ENCODE data around the gene PSRC1.

PSRC1 gene

GRCh38 chr1:109256085-109256484 lies 26.9 kb downstream of the PSRC1 start:
- no peak for TF ChIP-seq CTCF (IDR thresholded peaks at IDR 0.05; ENCODE audit: borderline replicate concordance, insufficient read depth, low read depth, low read length)

DNA sequence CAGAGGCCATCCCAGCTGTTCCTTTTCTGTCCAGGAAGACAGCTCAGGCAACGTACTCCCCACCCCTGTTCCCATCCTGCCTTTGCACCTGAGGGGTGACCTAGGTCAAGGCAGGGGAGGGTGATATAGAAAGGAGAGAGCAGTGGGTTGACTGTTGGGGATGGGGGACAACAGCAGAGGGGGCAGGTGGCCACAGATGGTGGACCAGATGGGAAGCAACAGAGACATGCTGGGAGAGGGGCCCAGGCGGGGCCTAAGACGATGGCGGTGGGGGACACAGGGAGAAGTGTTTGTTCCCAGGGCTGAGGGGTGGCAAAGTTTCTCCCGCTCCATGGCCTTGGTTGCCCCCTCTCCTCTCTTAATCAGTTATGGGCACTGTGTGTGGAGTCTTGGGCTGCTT lies 27.3 kb downstream of the PSRC1 start:
- H3K4me3 ChIP-seq (ENCODE audit: low read depth, low read length), result no peak overlapping the region
- no peak for TF ChIP-seq CTCF (IDR thresholded peaks at IDR 0.05; ENCODE audit: borderline replicate concordance, insufficient read depth, low read depth, low read length)

More at GRCh38 chr1:109256085-109256484, 26.9 kb downstream of the PSRC1 start:
- no peak overlapping the region for H3K4me3 ChIP-seq (ENCODE audit: low read depth, low read length)

GRCh38 chr1:109255097-109255651 lies 27.8 kb downstream of the PSRC1 start:
- no peak overlapping the region for H3K4me3 ChIP-seq (ENCODE audit: low read depth, low read length)
- TF ChIP-seq CTCF (IDR thresholded peaks at IDR 0.05; ENCODE audit: borderline replicate concordance, insufficient read depth, low read depth, low read length), result no peak

DNA sequence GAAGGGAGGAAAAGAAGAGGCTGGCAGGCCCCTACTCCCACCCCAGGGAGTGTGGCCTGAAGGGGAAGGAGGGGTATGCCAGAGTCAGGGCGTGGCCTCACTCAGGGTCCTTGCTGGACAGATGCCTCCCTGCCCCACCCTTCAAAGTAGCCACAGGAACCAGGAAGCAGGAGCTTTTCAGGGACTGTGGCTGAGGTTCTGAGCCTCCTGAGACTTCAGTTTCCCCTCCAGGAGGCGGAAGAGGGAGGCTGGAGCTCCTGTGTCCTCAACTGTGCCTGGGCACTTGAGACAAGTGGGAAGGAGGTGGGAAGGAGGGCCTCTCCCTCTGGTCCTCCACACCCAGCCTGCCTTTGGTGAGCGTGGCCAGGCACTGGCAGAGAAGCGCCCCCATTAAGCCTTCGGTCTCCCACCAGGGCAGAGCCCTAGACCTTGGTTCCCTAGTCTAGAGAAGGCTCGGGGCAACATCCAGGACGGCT lies 28.3 kb downstream of the PSRC1 start:
- TF ChIP-seq CTCF (IDR thresholded peaks at IDR 0.05; ENCODE audit: borderline replicate concordance, insufficient read depth, low read depth, low read length), result no peak
- no peak overlapping the region for H3K4me3 ChIP-seq (ENCODE audit: low read depth, low read length)

- H3K4me3 ChIP-seq (ENCODE audit: low read depth, low read length), result no peak overlapping the region
- no peak for TF ChIP-seq CTCF (IDR thresholded peaks at IDR 0.05; ENCODE audit: borderline replicate concordance, insufficient read depth, low read depth, low read length)
Measured at GRCh38 chr1:109253803-109254620, 28.9 kb downstream of the PSRC1 start.

- no peak for TF ChIP-seq CTCF (IDR thresholded peaks at IDR 0.05; ENCODE audit: borderline replicate concordance, insufficient read depth, low read depth, low read length)
- H3K4me3 ChIP-seq (ENCODE audit: low read depth, low read length), result no peak overlapping the region
Measured at GRCh38 chr1:109252893-109253802, 29.8 kb downstream of the PSRC1 start.
